HCT116 (cell line): ENCODE measurements around the gene FAHD1.

ENCODE experiments used
- ATF3 ChIP-seq: IDR thresholded peaks from 2 replicates; pipeline ENCODE4 v1.6.1; 2012
- CTCF ChIP-seq, 3 experiments: fragments of 200-600 bp in 1 of 3; sonication (generic) in 1 of 3; IDR thresholded peaks in 2 of 3; conservative IDR thresholded peaks in 1 of 3; 2 replicates each; pipeline ENCODE4 v1.5.1; 2012 to 2017; ENCODE audit warnings: low read depth in 2 of 3, low read length in 2 of 3, antibody characterized with exemption in 1 of 3, borderline replicate concordance in 1 of 3, control low read depth in 1 of 3, mild to moderate bottlenecking in 1 of 3, mixed read lengths in 1 of 3, mixed run types in 1 of 3, moderate library complexity in 1 of 3; ENCODE audit not compliant: insufficient read depth in 1 of 3
- EGR1 ChIP-seq: IDR thresholded peaks from 2 replicates; pipeline ENCODE4 v1.6.1; 2012; ENCODE audit warnings: low read depth
- EZH2 ChIP-seq: fragments of 200-600 bp; sonication (generic); IDR thresholded peaks from 2 replicates; pipeline ENCODE4 v1.6.1; 2017; ENCODE audit warnings: antibody characterized with exemption, mixed run types
- JUND ChIP-seq: IDR thresholded peaks from 2 replicates; pipeline ENCODE4 v1.6.1; 2012
- POLR2A ChIP-seq: IDR thresholded peaks from 2 replicates; pipeline ENCODE4 v1.7.0; 2011; ENCODE audit warnings: borderline replicate concordance; ENCODE audit not compliant: insufficient read depth, insufficient read length; ENCODE audit errors: extremely low read depth
- RAD21 ChIP-seq: IDR thresholded peaks from 2 replicates; pipeline ENCODE4 v1.6.1; 2012; ENCODE audit warnings: low read depth, mild to moderate bottlenecking
- REST ChIP-seq: IDR thresholded peaks from 2 replicates; pipeline ENCODE4 v1.6.1; 2012; ENCODE audit warnings: low read depth
- SIN3A ChIP-seq: IDR thresholded peaks from 2 replicates; pipeline ENCODE4 v1.6.1; 2012; ENCODE audit warnings: low read depth
- ZFX ChIP-seq: fragments of 450-650 bp; IDR thresholded peaks from 2 replicates; pipeline ENCODE4 v1.6.1; 2017
- ZNF274 ChIP-seq: fragments of 200-500 bp; sonication (Bioruptor generic); IDR thresholded peaks from 2 replicates; pipeline ENCODE4 v1.6.1; 2014; ENCODE audit warnings: mild to moderate bottlenecking, low read depth, low read length, inconsistent platforms

- TF ChIP-seq EZH2 (no peak), CTCF (IDR thresholded peaks at IDR 0.05 in 2 of 3, conservative IDR thresholded peaks at IDR 0.05 in 1 of 3; ENCODE audit: borderline replicate concordance in 1 of 3, insufficient read depth in 1 of 3, low read depth in 2 of 3, low read length in 2 of 3) (no peak), JUND (no peak), ZFX (no peak), POLR2A (no peak), EGR1 (no peak), ATF3 (no peak), RAD21 (no peak), REST (no peak), SIN3A (no peak), ZNF274 (no peak)
Observed at GRCh38 chr16:1850981-1851380, 24.0 kb downstream of the FAHD1 start.
